GM04503 (cell line): Measurements from ENCODE around the gene SLC6A4.
"Not testable (repeated sequence)": the region's sequence is repeated elsewhere in the genome, so short reads cannot be mapped to it uniquely, and the experiment has no call there.

Experiments used
- DNase-seq: peaks from one replicate; pipeline ENCODE4 v3.0.0-alpha.2; 2012; ENCODE audit warnings: low read depth

The SLC6A4 gene

DNA sequence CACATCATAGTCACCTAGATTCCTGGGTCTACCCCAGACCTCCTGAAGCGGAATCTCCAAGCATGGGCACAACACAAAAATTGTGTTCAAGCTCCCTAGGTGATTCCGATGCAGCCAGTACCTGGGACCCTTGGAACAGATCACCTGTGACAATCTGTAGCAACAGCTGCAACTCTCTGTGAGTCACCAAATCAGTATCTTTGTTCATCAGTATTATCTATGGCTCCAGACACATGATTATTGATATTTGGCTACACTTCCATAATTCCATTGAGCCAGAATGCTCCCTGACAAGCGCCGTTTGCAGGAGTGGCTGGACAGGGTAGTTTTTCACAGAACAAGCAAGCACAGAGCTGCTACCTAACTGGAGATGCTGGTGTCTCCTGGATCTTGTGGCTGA, 16.2 kb downstream of the SLC6A4 start:
- DNase-seq: no peak

- no peak for DNase-seq
Measured at GRCh38 chr17:30218799-30219198, 16.7 kb downstream of the SLC6A4 start.

GRCh38 chr17:30217746-30218245, 17.7 kb downstream of the SLC6A4 start:
- DNase-seq: no peak

- no peak for DNase-seq
Measured at GRCh38 chr17:30217054-30217453, 18.4 kb downstream of the SLC6A4 start.

DNA sequence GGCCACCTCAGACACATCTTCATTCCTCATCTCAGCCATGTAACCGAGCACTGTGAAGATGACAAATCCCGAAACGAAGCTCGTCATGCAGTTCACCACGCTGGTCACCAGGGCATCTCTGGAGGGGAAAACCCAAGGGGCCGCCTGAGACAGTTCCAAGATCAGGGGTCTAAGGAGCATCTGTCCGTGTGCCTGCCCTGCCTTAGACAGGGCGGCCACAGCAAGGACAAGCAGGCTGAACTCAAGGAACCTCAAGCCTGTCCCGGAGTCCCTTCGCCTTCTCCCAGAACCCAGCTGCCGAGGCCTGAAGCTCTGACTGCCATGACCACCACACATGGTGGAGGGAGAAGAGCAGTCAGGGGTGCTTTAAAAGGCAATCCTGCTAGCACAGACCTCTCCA, 22.7 kb downstream of the SLC6A4 start:
- DNase-seq: no peak

GRCh38 chr17:30211371-30211770, 24.1 kb downstream of the SLC6A4 start:
- DNase-seq: no peak

DNA sequence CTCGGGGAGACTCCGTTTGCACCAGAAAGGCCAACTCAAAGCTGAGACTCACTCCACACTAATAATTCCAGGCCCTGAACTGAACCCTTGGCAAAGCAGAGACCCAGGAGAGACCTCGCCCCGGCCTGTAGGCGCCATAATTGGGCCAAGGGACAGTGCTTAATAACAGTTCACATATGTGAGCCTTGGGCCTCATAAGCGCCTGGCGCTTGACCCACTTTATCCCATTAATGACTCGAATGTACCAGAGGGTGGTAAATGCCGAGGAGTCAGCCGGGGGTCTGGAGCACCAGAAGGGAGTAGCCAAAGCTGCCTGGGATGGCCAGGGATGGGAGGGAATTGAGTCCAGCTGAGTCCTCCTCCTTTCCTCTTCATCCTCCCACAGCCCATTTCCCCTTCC, 24.6 kb downstream of the SLC6A4 start:
- no peak for DNase-seq

- no peak for DNase-seq
Measured at GRCh38 chr17:30210366-30210765, 25.1 kb downstream of the SLC6A4 start.

- DNase-seq: no peak
Measured at GRCh38 chr17:30209930-30210329, 25.6 kb downstream of the SLC6A4 start.

- DNase-seq: no peak
Measured at GRCh38 chr17:30208214-30208613, 27.3 kb downstream of the SLC6A4 start.

DNA sequence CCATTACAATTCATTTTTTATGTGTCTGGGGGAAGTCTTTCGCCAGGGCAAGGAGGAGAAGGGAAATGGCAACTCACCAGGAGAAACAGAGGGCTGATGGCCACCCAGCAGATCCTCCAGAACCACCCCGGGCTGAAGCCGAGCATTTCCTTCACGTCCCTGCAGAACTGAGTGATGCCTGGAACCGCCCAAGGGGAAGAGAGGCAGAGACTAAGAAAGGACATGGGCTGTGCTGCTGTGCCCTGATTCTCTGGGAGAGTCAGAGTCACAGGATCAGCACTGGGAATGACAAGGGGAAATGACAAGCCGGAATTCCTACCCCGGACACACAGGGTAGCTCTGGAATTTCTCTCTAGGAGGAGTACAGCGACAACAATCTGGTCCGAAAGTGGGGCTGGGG, 27.8 kb downstream of the SLC6A4 start:
- DNase-seq: no peak

- no peak for DNase-seq
Measured at GRCh38 chr17:30203471-30203981, 32.0 kb downstream of the SLC6A4 start.

DNA sequence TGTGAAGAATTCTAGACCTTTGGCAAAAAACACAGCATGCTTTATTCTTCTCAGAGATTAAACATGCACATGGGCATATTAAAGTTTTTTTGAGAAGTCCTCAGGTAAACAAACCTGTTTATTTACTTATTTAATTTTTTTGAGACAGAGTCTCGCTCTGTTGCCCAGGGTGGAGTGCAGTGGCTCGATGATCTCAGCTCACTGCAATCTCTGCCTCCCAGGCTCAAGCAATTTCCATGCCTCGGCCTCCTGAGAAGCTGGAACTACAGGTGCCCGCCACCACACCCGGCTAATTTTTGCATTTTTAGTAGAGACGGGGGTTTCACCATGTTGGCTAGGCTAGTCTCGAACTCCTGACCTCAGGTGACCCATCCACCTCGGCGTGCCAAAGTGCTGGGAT, 34.8 kb downstream of the SLC6A4 start:
- DNase-seq: not testable (repeated sequence)

DNA sequence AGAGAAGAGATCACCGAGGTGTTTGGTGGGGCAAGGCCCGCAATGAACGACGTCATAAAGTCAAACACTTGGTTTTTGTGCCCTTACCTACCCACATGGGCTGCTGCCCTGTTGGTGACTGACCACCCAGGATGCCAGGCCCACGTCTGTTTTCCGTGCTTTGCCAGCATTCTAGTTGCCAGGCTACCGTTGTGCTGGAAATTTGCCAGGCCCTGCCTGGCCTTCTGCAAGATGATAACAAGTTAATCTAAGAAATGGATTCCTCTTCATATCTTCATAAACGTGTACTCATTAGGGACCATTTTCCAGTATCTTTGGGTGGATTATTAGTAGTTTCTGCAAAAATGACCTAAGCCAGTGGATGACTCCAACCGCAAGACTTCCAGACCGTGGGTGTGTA, 35.4 kb downstream of the SLC6A4 start:
- DNase-seq: no peak

DNA sequence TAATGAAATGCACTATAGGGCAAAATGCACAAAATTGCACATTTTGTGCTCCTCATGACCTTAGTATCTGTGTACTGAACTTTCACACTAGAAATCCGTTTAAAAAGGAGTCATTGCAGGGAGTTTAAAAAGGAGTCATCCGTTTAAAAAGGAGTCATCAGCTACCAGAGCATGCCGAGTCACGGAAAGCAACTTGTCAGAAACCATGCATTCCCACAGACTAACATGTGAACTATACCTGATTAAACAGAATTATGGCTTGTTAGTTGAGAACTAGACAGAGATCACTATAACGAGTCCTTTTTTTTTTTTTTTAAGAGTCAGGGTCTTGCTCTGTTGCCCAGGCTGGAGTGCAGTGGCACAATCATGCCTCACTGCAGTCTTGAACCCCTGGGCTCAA, 35.9 kb downstream of the SLC6A4 start:
- DNase-seq: no peak

- DNase-seq: no peak
Measured at GRCh38 chr17:30197416-30197815, 38.1 kb downstream of the SLC6A4 start.

DNA sequence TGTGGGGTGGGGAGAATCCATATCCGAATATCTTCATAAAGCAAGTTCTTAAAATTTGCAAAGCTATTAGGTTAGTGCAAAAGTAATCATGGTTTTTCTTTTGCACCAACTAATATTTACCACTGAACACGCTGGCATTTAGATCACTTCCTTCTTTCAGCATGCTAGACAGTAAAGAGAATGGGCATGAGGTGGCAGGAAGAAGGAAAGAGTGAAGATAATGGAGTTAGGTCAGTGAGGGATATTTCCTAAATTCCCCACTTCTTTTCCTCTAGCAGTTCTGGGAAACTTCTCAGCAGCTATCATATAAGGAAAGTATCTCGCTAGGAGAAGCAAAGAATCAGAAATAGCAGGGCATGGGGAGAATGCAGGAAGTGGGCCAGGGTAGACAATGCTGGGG, 39.0 kb downstream of the SLC6A4 start:
- no peak for DNase-seq

GRCh38 chr17:30191072-30191471, 44.4 kb downstream of the SLC6A4 start:
- no peak for DNase-seq

DNA sequence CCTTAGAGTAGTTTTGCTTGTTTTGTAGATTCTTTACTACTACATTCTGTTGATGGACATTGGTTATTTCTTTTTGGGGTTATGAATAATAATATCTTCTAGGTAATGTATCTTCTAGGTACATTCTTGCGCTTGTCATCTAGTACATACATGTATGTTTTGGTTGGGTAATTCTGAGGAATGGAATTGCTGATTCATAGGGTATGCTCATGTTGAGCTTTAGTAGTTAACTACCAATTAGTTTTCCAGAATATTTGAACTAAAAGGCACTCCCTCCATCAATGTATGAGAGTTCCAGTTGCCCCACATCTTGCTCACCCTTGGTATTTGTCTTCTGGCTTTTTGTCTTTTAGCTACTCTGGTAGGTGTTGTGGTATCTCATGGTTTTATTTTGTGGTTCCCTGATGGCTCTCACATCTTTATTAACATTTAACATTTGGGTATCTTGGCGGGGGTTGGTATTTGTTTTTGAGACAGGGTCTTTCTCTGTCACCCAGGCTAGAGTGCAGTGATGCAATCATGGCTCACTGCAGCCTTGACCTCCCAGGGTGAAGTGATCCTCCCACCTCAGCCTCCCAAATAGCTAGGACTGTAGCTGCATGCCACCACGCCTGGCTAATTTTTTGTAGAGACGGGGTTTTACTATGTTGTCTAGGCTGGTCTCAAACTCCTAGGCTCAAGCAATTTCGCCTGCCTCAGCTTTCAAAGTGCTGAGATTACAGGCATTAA, 47.1 kb downstream of the SLC6A4 start:
- no peak for DNase-seq

GRCh38 chr17:30187573-30187972, 47.9 kb downstream of the SLC6A4 start:
- DNase-seq: no peak

GRCh38 chr17:30186761-30187160, 48.7 kb downstream of the SLC6A4 start:
- no peak for DNase-seq

GRCh38 chr17:30176855-30177254, 58.6 kb downstream of the SLC6A4 start:
- DNase-seq: no peak

DNA sequence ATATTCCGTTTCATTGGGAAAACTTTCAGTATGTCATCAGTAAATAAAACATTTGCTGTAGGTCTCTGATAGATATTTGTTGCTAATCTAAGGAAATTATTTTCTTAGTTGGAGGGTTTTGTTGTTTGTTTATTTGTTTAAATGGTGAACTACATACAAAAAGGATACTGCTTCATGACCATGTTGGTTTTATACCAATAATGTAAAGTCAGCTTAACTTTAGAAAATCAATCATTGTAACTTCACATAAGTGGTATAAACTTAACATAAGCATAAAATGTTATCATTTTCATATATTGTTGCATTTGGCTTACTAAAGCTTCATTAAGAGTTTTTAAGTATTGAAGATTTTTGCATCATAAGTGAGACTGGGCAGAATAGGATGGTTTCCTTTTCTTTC, 60.9 kb downstream of the SLC6A4 start:
- no peak for DNase-seq

DNA sequence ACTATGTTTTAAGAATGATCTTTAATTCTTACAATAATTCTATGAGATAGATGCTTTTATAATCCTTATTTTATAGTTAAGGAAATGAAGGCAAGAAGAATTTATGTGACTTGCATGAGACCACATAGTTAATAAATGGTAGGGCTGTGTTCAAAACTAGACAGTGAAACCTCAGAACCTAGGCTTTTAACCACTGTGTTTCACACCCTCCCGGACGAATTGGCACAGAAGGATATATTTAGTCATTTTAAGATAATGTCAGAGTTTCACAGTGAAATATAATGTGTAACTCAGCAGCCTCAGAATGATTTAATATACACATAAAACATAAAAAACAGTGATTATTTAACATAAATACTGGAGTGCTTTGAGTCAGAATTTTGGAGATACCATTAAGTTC, 61.8 kb downstream of the SLC6A4 start:
- no peak for DNase-seq
